GM23338 (cell line): ENCODE measurements around the gene DENND11. TPM values are rescaled to one million over a fixed set of nuclear protein-coding genes. Genes with fewer than 3 reads are reported as not detected.
A peak's percentile ranks its signal among the peaks of the same experiment; 100 is the strongest.

ENCODE experiments used
- ATAC-seq: fragments of 200-7000 bp; cut with Tn5 transposase; 3 replicates; pipeline ENCODE4 v1.9.1; 2020
- DNase-seq: peaks from one replicate; pipeline ENCODE4 v3.0.0-alpha.2; 2015; ENCODE audit warnings: low spot score
- H2AFZ ChIP-seq: fragments of 200-600 bp; sonication (generic); 2 replicates; pipeline ENCODE4 v1.8.0; 2016; ENCODE audit warnings: antibody characterized with exemption, mild to moderate bottlenecking, moderate library complexity
- H3F3A ChIP-seq: fragments of 200-600 bp; sonication (generic); replicated peaks from 2 replicates; pipeline ENCODE4 v1.8.0; 2017; ENCODE audit warnings: antibody characterized with exemption, mixed run types, low read depth
- H3K27ac ChIP-seq: fragments of 200-600 bp; sonication (generic); 2 replicates; pipeline ENCODE4 v1.6.1; 2016; ENCODE audit warnings: low read depth
- H3K27me3 ChIP-seq: fragments of 200-600 bp; sonication (generic); 2 replicates; pipeline ENCODE4 v1.8.0; 2016; ENCODE audit warnings: mild to moderate bottlenecking, mixed run types, moderate library complexity; ENCODE audit not compliant: insufficient read depth
- H3K36me3 ChIP-seq: fragments of 200-600 bp; sonication (generic); 2 replicates; pipeline ENCODE4 v1.8.0; 2016; ENCODE audit warnings: mild to moderate bottlenecking; ENCODE audit not compliant: insufficient read depth
- H3K4me1 ChIP-seq: fragments of 200-600 bp; sonication (generic); 2 replicates; pipeline ENCODE4 v1.8.0; 2016; ENCODE audit warnings: mild to moderate bottlenecking, moderate library complexity; ENCODE audit not compliant: insufficient read depth
- H3K4me2 ChIP-seq: fragments of 200-600 bp; sonication (generic); 2 replicates; pipeline ENCODE4 v1.7.1; 2017; ENCODE audit warnings: mixed run types
- H3K4me3 ChIP-seq: fragments of 200-600 bp; sonication (generic); 2 replicates; pipeline ENCODE4 v1.6.1; 2016; ENCODE audit warnings: mixed run types
- H3K79me2 ChIP-seq: fragments of 200-600 bp; sonication (generic); replicated peaks from 2 replicates; pipeline ENCODE4 v1.8.0; 2017; ENCODE audit warnings: mild to moderate bottlenecking; ENCODE audit not compliant: insufficient read depth
- H3K9me2 ChIP-seq: fragments of 200-600 bp; sonication (generic); 2 replicates; pipeline ENCODE4 v1.8.0; 2017; ENCODE audit not compliant: insufficient read depth
- H4K20me1 ChIP-seq: fragments of 200-600 bp; sonication (generic); replicated peaks from 2 replicates; pipeline ENCODE4 v1.8.0; 2017; ENCODE audit warnings: mild to moderate bottlenecking; ENCODE audit not compliant: insufficient read depth
- H3K27ac Mint-ChIP-seq: 2 replicates; pipeline ENCODE4 v1.8.0; 2020; ENCODE audit warnings: inconsistent platforms, mild to moderate bottlenecking, moderate library complexity, mixed read lengths
- H3K27me3 Mint-ChIP-seq: 3 replicates; pipeline ENCODE4 v1.8.0; 2022; ENCODE audit warnings: low read depth, mild to moderate bottlenecking, moderate library complexity, mixed read lengths, inconsistent platforms; ENCODE audit not compliant: insufficient read depth, poor library complexity
- H3K36me3 Mint-ChIP-seq: 3 replicates; pipeline ENCODE4 v1.8.0; 2021; ENCODE audit warnings: low read depth, mild to moderate bottlenecking, inconsistent platforms, moderate library complexity, mixed read lengths
- H3K4me1 Mint-ChIP-seq: 3 replicates; pipeline ENCODE4 v1.8.0; 2020; ENCODE audit warnings: mild to moderate bottlenecking, inconsistent platforms, mixed read lengths
- H3K4me3 Mint-ChIP-seq: 3 replicates; pipeline ENCODE4 v1.8.0; 2021; ENCODE audit warnings: moderate library complexity, mild to moderate bottlenecking, inconsistent platforms, mixed read lengths
- H3K9me3 Mint-ChIP-seq: 3 replicates; pipeline ENCODE4 v1.8.0; 2020; ENCODE audit warnings: moderate library complexity, mild to moderate bottlenecking, inconsistent platforms, mixed read lengths
- EZH2 ChIP-seq: fragments of 200-600 bp; sonication (generic); IDR thresholded peaks from one replicate; pipeline ENCODE4 v1.8.0; 2017; ENCODE audit warnings: antibody characterized with exemption, mild to moderate bottlenecking, low read depth; ENCODE audit not compliant: unreplicated experiment
- STAT1 ChIP-seq: IDR thresholded peaks from one replicate; pipeline ENCODE4 v1.6.1; 2016; ENCODE audit warnings: antibody characterized with exemption; ENCODE audit not compliant: unreplicated experiment
- ZNF114 ChIP-seq: fragments of 250-450 bp; sonication (Bioruptor Pico); IDR thresholded peaks from 2 replicates; pipeline ENCODE4 v1.5.0; 2020; ENCODE audit warnings: mild to moderate bottlenecking, moderate library complexity
- ZNF462 ChIP-seq: fragments of 250-450 bp; sonication (Bioruptor Pico); IDR thresholded peaks from 2 replicates; pipeline ENCODE4 v1.5.0; 2020; ENCODE audit warnings: mild to moderate bottlenecking, moderate library complexity
- polyA plus RNA-seq: library from polyadenylated mRNA; unstranded; fragments of >200 nt; fragmentation: Nextera tagmentation; extraction: Ambion mirVana; gene quantifications from 2 replicates; pipeline ENCODE4 v1.2.1, GENCODE V29; 2016
- total RNA-seq: library from RNA; depleted of rRNA; stranded (reverse); fragments of >200 nt; shearing (Covaris generic); gene quantifications from 2 replicates; pipeline ENCODE4 v1.2.3, GENCODE V29; 2014

Gene DENND11
- total and polyA plus RNA-seq, 2 experiments from 2014 or later: 5.1 to 29.5 TPM

DNA sequence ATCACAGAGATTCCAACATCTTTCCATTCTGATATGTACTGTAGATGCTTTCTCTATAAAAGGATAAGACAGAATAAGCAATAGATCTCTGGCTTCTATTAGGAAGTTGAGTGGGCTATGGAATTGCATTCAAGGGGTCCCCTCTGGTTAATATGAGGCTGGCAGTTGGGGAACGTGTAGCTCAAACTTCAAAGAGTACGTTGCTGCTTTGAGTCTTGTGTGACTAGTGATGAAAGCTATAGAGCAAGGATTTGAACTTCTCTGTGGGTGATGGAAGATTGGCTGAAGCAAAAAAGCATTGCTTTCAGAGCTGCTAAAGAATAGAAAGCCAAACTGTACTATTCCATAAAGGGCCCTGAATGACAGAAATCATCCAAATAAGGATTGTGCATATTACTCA lies 12.6 kb upstream of the DENND11 start:
- H3K9me2 ChIP-seq: no peaks in the 10 kb centered on the region
- H3K4me1 ChIP-seq: peaks cover 39% of the 10 kb centered on the region
- no peak overlapping the region for H3K4me2 ChIP-seq
- Mint-ChIP-seq H3K27ac (no peak overlapping the region), H3K36me3 (no peaks in the 10 kb centered on the region), H3K4me3 (no peak overlapping the region), H3K27me3 (peaks cover 7% of the 10 kb centered on the region), H3K9me3 (no peaks in the 10 kb centered on the region), H3K4me1 (peaks cover 57% of the 10 kb centered on the region)
- no peaks in the 10 kb centered on the region for H3F3A ChIP-seq
- DNase-seq (no peak), ATAC-seq (no peak)
- no peaks in the 10 kb centered on the region for H3K27me3 ChIP-seq
- TF ChIP-seq ZNF114 (CRISPR knock-in tag) (no peak), STAT1 (no peak)
- no peak overlapping the region for H3K27ac ChIP-seq
- no peaks in the 10 kb centered on the region for H3K36me3 ChIP-seq
- H3K79me2 ChIP-seq: no peaks in the 10 kb centered on the region
- H3K4me3 ChIP-seq: no peak overlapping the region
- H2AFZ ChIP-seq: no peak overlapping the region
- H4K20me1 ChIP-seq: no peaks in the 10 kb centered on the region

DNA sequence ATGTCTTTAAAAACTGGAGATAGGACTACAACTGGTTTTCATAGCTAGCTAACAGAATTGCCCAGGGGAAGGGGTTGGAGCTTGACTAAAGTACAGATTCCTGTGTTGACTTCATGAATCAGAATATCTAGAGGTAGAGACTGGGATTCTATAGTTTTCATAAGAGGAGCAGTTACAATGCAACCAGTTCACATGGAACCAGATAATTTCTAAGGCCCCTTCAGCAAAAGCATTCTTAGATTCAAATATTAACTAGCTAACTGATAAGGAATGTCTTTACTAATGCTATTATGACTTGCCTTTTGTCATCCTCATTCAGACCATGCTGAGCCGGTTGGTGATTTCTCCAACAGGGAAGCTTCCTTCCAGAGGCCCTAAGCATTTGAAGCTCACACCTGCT lies 11.9 kb upstream of the DENND11 start:
- H3K9me3 Mint-ChIP-seq: no peaks in the 10 kb centered on the region
- Histone ChIP-seq H2AFZ (no peak overlapping the region), H3K27me3 (no peaks in the 10 kb centered on the region), H3K27ac (no peak overlapping the region), H3K79me2 (no peaks in the 10 kb centered on the region), H3K4me1 (peaks cover 43% of the 10 kb centered on the region), H3K9me2 (no peaks in the 10 kb centered on the region), H3K4me2 (no peak overlapping the region), H3F3A (no peaks in the 10 kb centered on the region), H3K4me3 (no peak overlapping the region), H4K20me1 (no peaks in the 10 kb centered on the region), H3K36me3 (no peaks in the 10 kb centered on the region)
- DNase-seq (no peak), ATAC-seq (no peak)
- H3K36me3 Mint-ChIP-seq: no peaks in the 10 kb centered on the region
- H3K27ac Mint-ChIP-seq: no peak overlapping the region
- no peak overlapping the region for H3K4me3 Mint-ChIP-seq
- peaks cover 7% of the 10 kb centered on the region for H3K27me3 Mint-ChIP-seq
- peaks cover 63% of the 10 kb centered on the region for H3K4me1 Mint-ChIP-seq
- TF ChIP-seq EZH2: no peak
- TF ChIP-seq ZNF462 (CRISPR knock-in tag): 0 out of 2 replicates have a peak, but pooled peaks have one; percentile 22
